HepG2 (cell line): ENCODE measurements around the gene ST8SIA1. TPM values are rescaled to one million over a fixed set of nuclear protein-coding genes. Genes with fewer than 3 reads are reported as not detected.

ENCODE experiments used
- ATAC-seq: fragments of 200-7000 bp; cut with Tn5 transposase; 3 replicates; pipeline ENCODE4 v1.9.1; 2020; ENCODE audit warnings: mild to moderate bottlenecking, moderate library complexity
- BruUV-seq: library from RNA; stranded (reverse); fragments of 400-500 nt; replicated peaks from 2 replicates; lab custom pipeline; 2021; lab: Mats Ljungman, UMichigan
- CTCF ChIA-PET: fragments of 300-600 bp; formaldehyde crosslinking; extraction: SDS; loops from one replicate; lab custom pipeline; 2021; ENCODE audit warnings: low total read pairs, inconsistent platforms, low intra/inter-chr PET ratio; lab: Yijun Ruan, JAX
- POLR2A ChIA-PET: fragments of 350-600 bp; sonication (Branson Sonifier 250); formaldehyde crosslinking; loops from one replicate; lab custom pipeline; 2020; ENCODE audit warnings: antibody characterized with exemption, inconsistent platforms; lab: Yijun Ruan, JAX
- DNase-seq: peaks from one replicate; pipeline ENCODE4 v3.0.0-alpha.2; 2015; ENCODE audit warnings: low spot score
- FAIRE-seq: peaks from 3 replicates; lab custom pipeline; 2011; peaks lifted over from hg19 to GRCh38; lab: Jason Lieb, UNC
- H2AFZ ChIP-seq: one replicate; pipeline ENCODE4 v1.6.1; 2011; ENCODE audit warnings: low read length, inconsistent platforms
- H3K27ac ChIP-seq: fragments of 300-600 bp; 3 replicates; pipeline ENCODE4 v1.8.0; 2011; ENCODE audit warnings: mixed run types, mild to moderate bottlenecking, mixed read lengths, low read length, inconsistent platforms; ENCODE audit not compliant: insufficient read depth; ENCODE audit errors: extremely low read length
- H3K27me3 ChIP-seq, 2 experiments: fragments of 200-600 bp in 1 of 2; 2 replicates in 1 of 2; 3 replicates in 1 of 2; pipeline versions ENCODE4 v1.6.0 to v1.8.0; 2011; ENCODE audit warnings: low read length in 2 of 2, mild to moderate bottlenecking in 2 of 2, moderate library complexity in 2 of 2, inconsistent platforms in 1 of 2; ENCODE audit not compliant: insufficient read depth in 2 of 2, control insufficient read depth in 1 of 2
- H3K36me3 ChIP-seq, 2 experiments: fragments of 200-600 bp in 1 of 2; replicated peaks in 1 of 2; 2 replicates in 1 of 2; 3 replicates in 1 of 2; pipeline versions ENCODE4 v1.5.1 to v1.8.0; 2011; ENCODE audit warnings: low read length in 2 of 2, inconsistent platforms in 1 of 2; ENCODE audit not compliant: insufficient read depth in 2 of 2, control insufficient read depth in 1 of 2
- H3K4me1 ChIP-seq: 2 replicates; pipeline ENCODE4 v1.5.1; 2012; ENCODE audit warnings: low read length, inconsistent platforms; ENCODE audit not compliant: insufficient read depth
- H3K4me2 ChIP-seq: 2 replicates; pipeline ENCODE4 v1.6.0; 2011; ENCODE audit warnings: low read depth, low read length, inconsistent platforms
- H3K4me3 ChIP-seq, 3 experiments: fragments of 200-600 bp in 1 of 3; sonication (generic), shearing (Covaris generic) in 1 of 3; replicated peaks in 1 of 3; 2 replicates each; pipeline ENCODE4 v1.5.1; 2011 to 2016; ENCODE audit warnings: low read length in 3 of 3, inconsistent platforms in 2 of 3, low read depth in 2 of 3, mild to moderate bottlenecking in 2 of 3, control low read depth in 1 of 3, mixed read lengths in 1 of 3; ENCODE audit not compliant: insufficient read depth in 1 of 3
- H3K79me2 ChIP-seq: one replicate; pipeline ENCODE4 v1.6.1; 2011; ENCODE audit warnings: low read length, inconsistent platforms; ENCODE audit not compliant: insufficient read depth
- H3K9ac ChIP-seq: 2 replicates; pipeline ENCODE4 v1.6.0; 2011; ENCODE audit warnings: mild to moderate bottlenecking, low read depth, low read length, inconsistent platforms; ENCODE audit not compliant: insufficient read depth
- H3K9me3 ChIP-seq: 2 replicates; pipeline ENCODE4 v1.5.1; 2012; ENCODE audit warnings: mild to moderate bottlenecking, low read length
- H4K20me1 ChIP-seq: 2 replicates; pipeline ENCODE4 v1.6.0; 2011; ENCODE audit warnings: inconsistent platforms, mild to moderate bottlenecking, low read length, moderate library complexity; ENCODE audit not compliant: insufficient read depth
- BHLHE40 ChIP-seq: IDR thresholded peaks from 2 replicates; pipeline ENCODE4 v1.6.1; 2011; ENCODE audit warnings: low read length, improper control_type of control experiment
- CEBPB ChIP-seq: IDR thresholded peaks from 2 replicates; pipeline ENCODE4 v1.6.1; 2011; ENCODE audit warnings: low read depth, low read length, improper control_type of control experiment, borderline replicate concordance
- CREB1 ChIP-seq, 2 experiments: fragments of 450-650 bp in 1 of 2; IDR thresholded peaks; 2 replicates each; pipeline ENCODE4 v1.6.1; 2016 to 2017; ENCODE audit warnings: control low read depth in 1 of 2, mild to moderate bottlenecking in 1 of 2, missing compliant biosample characterization in 1 of 2, missing genetic modification characterization in 1 of 2
- DMAP1 ChIP-seq: IDR thresholded peaks from 2 replicates; pipeline ENCODE4 v1.6.1; 2016
- HMGA1 ChIP-seq: sonication (generic); formaldehyde crosslinking; conservative IDR thresholded peaks from 2 replicates; pipeline ENCODE4 v1.4.0; 2020; ENCODE audit warnings: missing genetic modification reagents
- IRF2 ChIP-seq: IDR thresholded peaks from 2 replicates; pipeline ENCODE4 v1.6.1; 2018; ENCODE audit warnings: missing genetic modification reagents, missing compliant biosample characterization
- NR2F2 ChIP-seq: IDR thresholded peaks from 2 replicates; pipeline ENCODE4 v1.6.1; 2012; ENCODE audit warnings: low read depth, inconsistent platforms, borderline replicate concordance
- RBM39 ChIP-seq: fragments of 200-400 bp; formaldehyde crosslinking; IDR thresholded peaks from one replicate; pipeline ENCODE4 v1.6.1; 2018; ENCODE audit warnings: antibody characterized with exemption, mild to moderate bottlenecking, low read depth, low read length; ENCODE audit not compliant: poor library complexity, severe bottlenecking
- ZBTB3 ChIP-seq: sonication (generic); formaldehyde crosslinking; IDR thresholded peaks from 2 replicates; pipeline ENCODE4 v1.4.0; 2020; ENCODE audit warnings: low read depth, mild to moderate bottlenecking, moderate library complexity, missing genetic modification reagents, borderline replicate concordance
- ZNF282 ChIP-seq: fragments of 450-650 bp; IDR thresholded peaks from 2 replicates; pipeline ENCODE4 v1.6.1; 2018; ENCODE audit not compliant: partially characterized antibody
- ZNF800 ChIP-seq: sonication (generic); formaldehyde crosslinking; IDR thresholded peaks from 2 replicates; pipeline ENCODE4 v1.4.0; 2020; ENCODE audit warnings: missing genetic modification reagents
- WGBS: methylation state at CpG from one replicate; pipeline ENCODE4 v1.1.6; 2017; ENCODE audit warnings: low lambda C conversion rate; 5-methylcytosine and 5-hydroxymethylcytosine counted together
- in situ Hi-C: cut with HindIII; loops from 2 replicates; pipeline ENCODE4 v1.10.0; 2017; ENCODE audit warnings: low pct_unique_long_range_greater_than_20kb; ENCODE audit not compliant: extremely low pct_ligation_motif_present
- intact Hi-C: fragments of 100-400 bp; cut with micrococcal nuclease; formaldehyde crosslinking; loops from one replicate; pipeline ENCODE4 v1.10.0; 2022; ENCODE audit not compliant: unreplicated experiment
- polyA plus RNA-seq, 8 experiments: library from polyadenylated mRNA; depleted of rRNA in 3 of 8; stranded (reverse) in 7 of 8; unstranded in 1 of 8; fragments of >200 nt; fragmentation: Illumina TruSeq in 4 of 8; extraction: Trizol in 4 of 8; gene quantifications; 2 replicates each; pipeline versions ENCODE4 v1.2.1 to v1.2.3, GENCODE V29; 2011 to 2016; ENCODE audit warnings: low read depth in 4 of 8, missing spikeins in 1 of 8, mixed read lengths in 1 of 8; ENCODE audit not compliant: insufficient read depth in 1 of 8
- total RNA-seq, 5 experiments: library from RNA; depleted of rRNA; stranded (reverse); fragments of >200 nt; fragmentation: Illumina TruSeq; extraction: Trizol; gene quantifications; 2 replicates each; pipeline ENCODE4 v1.2.3, GENCODE V29; 2016; ENCODE audit warnings: low read depth in 1 of 5
- TF ChIP-seq, protein P1 (sequence below), 2 experiments: IDR thresholded peaks; 2 replicates each; pipeline ENCODE4 v1.6.1; 2011 to 2012; ENCODE audit warnings: low read length in 2 of 2, borderline replicate concordance in 1 of 2, low read depth in 1 of 2, mild to moderate bottlenecking in 1 of 2, moderate library complexity in 1 of 2

ST8SIA1 gene
- total and polyA plus RNA-seq, 2 of the 13 experiments (the other 11 are each of a cell fraction or from before 2014, with no cell fraction given): not detected

DNA sequence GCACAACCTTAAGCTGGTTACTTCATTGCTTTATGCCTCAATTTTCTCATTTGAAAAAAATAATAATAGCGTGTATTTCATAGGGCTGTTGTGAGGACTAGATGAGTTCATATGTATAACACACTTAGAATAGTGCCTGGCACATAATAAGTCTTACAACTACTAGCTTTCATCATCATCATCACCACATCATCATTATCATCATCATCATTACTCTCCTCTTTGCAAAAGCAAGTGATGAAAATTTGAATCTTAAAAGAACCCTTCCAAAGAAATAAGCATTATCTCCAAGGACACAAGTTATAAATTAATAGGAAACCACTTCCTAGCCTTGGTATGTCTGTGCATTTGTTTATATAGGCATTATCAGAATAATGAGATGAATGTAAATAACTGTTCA, 117.0 kb downstream of the ST8SIA1 start:
- ATAC-seq (no peak), FAIRE-seq (no peak), DNase-seq (no peak)
- Histone ChIP-seq H3K27me3 (no peaks in the 10 kb centered on the region), H3K9me3 (no peaks in the 10 kb centered on the region), H3K4me2 (no peak overlapping the region), H3K4me1 (no peaks in the 10 kb centered on the region), H3K79me2 (no peaks in the 10 kb centered on the region), H3K36me3 (no peaks in the 10 kb centered on the region), H3K27ac (no peak overlapping the region), H2AFZ (no peak overlapping the region), H3K4me3 (no peak overlapping the region), H3K9ac (no peak overlapping the region), H4K20me1 (no peaks in the 10 kb centered on the region)
- WGBS: 4% methylated on average over 1 of the region's 1 CpG
- intact Hi-C loops: no loop called here
- ChIA-PET POLR2A (no interaction called here), CTCF (no interaction called here)
- TF ChIP-seq CREB1 (IDR thresholded peaks at IDR 0.05) (peak; percentile 41; the same call in 1 of the 2 replicates), CREB1 (CRISPR knock-in tag; IDR thresholded peaks at IDR 0.05) (no peak), DMAP1 (CRISPR knock-in tag) (no peak)
- no TSS peak for BruUV-seq
- in situ Hi-C loops: no loop called here

GRCh38 chr12:22215467-22216253, 118.8 kb downstream of the ST8SIA1 start:
- WGBS: 58% methylated on average over 4 of the region's 4 CpGs
- DNase-seq (no peak), FAIRE-seq (no peak), ATAC-seq (no peak)
- no peaks in the 10 kb centered on the region for H3K4me1 ChIP-seq
- H3K9me3 ChIP-seq: no peaks in the 10 kb centered on the region
- no peaks in the 10 kb centered on the region for H3K36me3 ChIP-seq
- no peak overlapping the region for H2AFZ ChIP-seq
- no TSS peak for BruUV-seq
- no peaks in the 10 kb centered on the region for H3K79me2 ChIP-seq
- H3K27ac ChIP-seq: no peak overlapping the region
- intact Hi-C loops (no loop called here), in situ Hi-C loops (no loop called here)
- H3K9ac ChIP-seq: no peak overlapping the region
- H3K27me3 ChIP-seq: no peaks in the 10 kb centered on the region
- ChIA-PET CTCF (no interaction called here), POLR2A (no interaction called here)
- no peak overlapping the region for H3K4me3 ChIP-seq
- H3K4me2 ChIP-seq: no peak overlapping the region
- no peaks in the 10 kb centered on the region for H4K20me1 ChIP-seq
- TF ChIP-seq, protein P1, sequence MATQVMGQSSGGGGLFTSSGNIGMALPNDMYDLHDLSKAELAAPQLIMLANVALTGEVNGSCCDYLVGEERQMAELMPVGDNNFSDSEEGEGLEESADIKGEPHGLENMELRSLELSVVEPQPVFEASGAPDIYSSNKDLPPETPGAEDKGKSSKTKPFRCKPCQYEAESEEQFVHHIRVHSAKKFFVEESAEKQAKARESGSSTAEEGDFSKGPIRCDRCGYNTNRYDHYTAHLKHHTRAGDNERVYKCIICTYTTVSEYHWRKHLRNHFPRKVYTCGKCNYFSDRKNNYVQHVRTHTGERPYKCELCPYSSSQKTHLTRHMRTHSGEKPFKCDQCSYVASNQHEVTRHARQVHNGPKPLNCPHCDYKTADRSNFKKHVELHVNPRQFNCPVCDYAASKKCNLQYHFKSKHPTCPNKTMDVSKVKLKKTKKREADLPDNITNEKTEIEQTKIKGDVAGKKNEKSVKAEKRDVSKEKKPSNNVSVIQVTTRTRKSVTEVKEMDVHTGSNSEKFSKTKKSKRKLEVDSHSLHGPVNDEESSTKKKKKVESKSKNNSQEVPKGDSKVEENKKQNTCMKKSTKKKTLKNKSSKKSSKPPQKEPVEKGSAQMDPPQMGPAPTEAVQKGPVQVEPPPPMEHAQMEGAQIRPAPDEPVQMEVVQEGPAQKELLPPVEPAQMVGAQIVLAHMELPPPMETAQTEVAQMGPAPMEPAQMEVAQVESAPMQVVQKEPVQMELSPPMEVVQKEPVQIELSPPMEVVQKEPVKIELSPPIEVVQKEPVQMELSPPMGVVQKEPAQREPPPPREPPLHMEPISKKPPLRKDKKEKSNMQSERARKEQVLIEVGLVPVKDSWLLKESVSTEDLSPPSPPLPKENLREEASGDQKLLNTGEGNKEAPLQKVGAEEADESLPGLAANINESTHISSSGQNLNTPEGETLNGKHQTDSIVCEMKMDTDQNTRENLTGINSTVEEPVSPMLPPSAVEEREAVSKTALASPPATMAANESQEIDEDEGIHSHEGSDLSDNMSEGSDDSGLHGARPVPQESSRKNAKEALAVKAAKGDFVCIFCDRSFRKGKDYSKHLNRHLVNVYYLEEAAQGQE (IDR thresholded peaks at IDR 0.05; ENCODE audit: borderline replicate concordance in 1 of 2, low read depth in 1 of 2, low read length in 2 of 2): no peak
- TF ChIP-seq ZNF800: no peak
- no peak for TF ChIP-seq IRF2 (CRISPR knock-in tag)
- no peak for TF ChIP-seq ZBTB3 (CRISPR knock-in tag)
- no peak for TF ChIP-seq HMGA1 (CRISPR knock-in tag)
- peak; percentile 61; the same call in 1 of the 2 replicates for TF ChIP-seq CEBPB
- no peak for TF ChIP-seq ZNF282
- peak; percentile 65 for TF ChIP-seq CREB1 (IDR thresholded peaks at IDR 0.05)
- no peak for TF ChIP-seq CREB1 (CRISPR knock-in tag; IDR thresholded peaks at IDR 0.05)
- no peak for TF ChIP-seq BHLHE40
- no peak for TF ChIP-seq NR2F2
- no peak for TF ChIP-seq RBM39
